BE2C (cell line): ENCODE measurements around the gene CYREN.

ENCODE experiments used
- DNase-seq: peaks from one replicate; pipeline ENCODE4 v3.0.0-alpha.2; 2020
- H3K27me3 ChIP-seq: fragments of 250-450 bp; sonication (Bioruptor Pico); 2 replicates; pipeline ENCODE4 v1.5.1; 2020; ENCODE audit warnings: mild to moderate bottlenecking
- H3K36me3 ChIP-seq: fragments of 250-450 bp; sonication (Bioruptor Pico); 2 replicates; pipeline ENCODE4 v1.5.1; 2020; ENCODE audit warnings: mild to moderate bottlenecking
- H3K4me1 ChIP-seq: fragments of 250-450 bp; sonication (Bioruptor Pico); 2 replicates; pipeline ENCODE4 v1.5.1; 2020
- H3K4me3 ChIP-seq: 2 replicates; pipeline ENCODE4 v1.5.1; 2011; ENCODE audit warnings: low read depth, low read length
- H3K9me3 ChIP-seq: fragments of 250-450 bp; sonication (Bioruptor Pico); 2 replicates; pipeline ENCODE4 v1.5.1; 2020
- TF ChIP-seq, protein P1 (sequence below): IDR thresholded peaks from 2 replicates; pipeline ENCODE4 v1.5.1; 2012; ENCODE audit warnings: mild to moderate bottlenecking, low read depth, low read length

CYREN gene

GRCh38 chr7:135154734-135155133 is 15.8 kb downstream of the CYREN start:
- Histone ChIP-seq H3K27me3 (no peaks in the 10 kb centered on the region), H3K9me3 (peaks cover 13% of the 10 kb centered on the region), H3K36me3 (no peaks in the 10 kb centered on the region), H3K4me3 (no peak overlapping the region), H3K4me1 (no peaks in the 10 kb centered on the region)
- DNase-seq: no peak
- TF ChIP-seq, protein P1, sequence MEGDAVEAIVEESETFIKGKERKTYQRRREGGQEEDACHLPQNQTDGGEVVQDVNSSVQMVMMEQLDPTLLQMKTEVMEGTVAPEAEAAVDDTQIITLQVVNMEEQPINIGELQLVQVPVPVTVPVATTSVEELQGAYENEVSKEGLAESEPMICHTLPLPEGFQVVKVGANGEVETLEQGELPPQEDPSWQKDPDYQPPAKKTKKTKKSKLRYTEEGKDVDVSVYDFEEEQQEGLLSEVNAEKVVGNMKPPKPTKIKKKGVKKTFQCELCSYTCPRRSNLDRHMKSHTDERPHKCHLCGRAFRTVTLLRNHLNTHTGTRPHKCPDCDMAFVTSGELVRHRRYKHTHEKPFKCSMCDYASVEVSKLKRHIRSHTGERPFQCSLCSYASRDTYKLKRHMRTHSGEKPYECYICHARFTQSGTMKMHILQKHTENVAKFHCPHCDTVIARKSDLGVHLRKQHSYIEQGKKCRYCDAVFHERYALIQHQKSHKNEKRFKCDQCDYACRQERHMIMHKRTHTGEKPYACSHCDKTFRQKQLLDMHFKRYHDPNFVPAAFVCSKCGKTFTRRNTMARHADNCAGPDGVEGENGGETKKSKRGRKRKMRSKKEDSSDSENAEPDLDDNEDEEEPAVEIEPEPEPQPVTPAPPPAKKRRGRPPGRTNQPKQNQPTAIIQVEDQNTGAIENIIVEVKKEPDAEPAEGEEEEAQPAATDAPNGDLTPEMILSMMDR: no peak

DNA sequence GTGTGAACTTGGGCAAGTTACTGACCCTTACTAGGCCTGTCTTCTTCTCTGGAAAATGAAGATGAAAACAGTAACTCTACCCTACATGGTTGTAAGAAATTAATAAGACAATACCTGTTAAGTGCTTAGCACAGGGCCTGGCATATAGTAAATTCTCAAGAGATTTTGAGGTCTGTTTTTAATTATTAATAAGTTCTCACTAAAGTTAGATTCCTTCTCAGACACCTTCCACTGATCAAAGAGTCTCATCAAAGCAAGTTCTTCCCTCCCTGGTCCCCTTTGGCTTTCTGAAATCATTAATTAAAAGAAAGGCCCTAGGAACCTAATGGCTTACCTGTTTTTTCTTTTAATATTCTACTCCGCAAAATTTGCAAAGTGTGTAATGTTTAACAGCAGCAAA is 18.1 kb downstream of the CYREN start:
- Histone ChIP-seq H3K27me3 (no peaks in the 10 kb centered on the region), H3K36me3 (no peaks in the 10 kb centered on the region), H3K9me3 (peaks cover 6% of the 10 kb centered on the region), H3K4me3 (no peak overlapping the region), H3K4me1 (no peaks in the 10 kb centered on the region)
- TF ChIP-seq, protein P1: no peak
- DNase-seq: no peak

DNA sequence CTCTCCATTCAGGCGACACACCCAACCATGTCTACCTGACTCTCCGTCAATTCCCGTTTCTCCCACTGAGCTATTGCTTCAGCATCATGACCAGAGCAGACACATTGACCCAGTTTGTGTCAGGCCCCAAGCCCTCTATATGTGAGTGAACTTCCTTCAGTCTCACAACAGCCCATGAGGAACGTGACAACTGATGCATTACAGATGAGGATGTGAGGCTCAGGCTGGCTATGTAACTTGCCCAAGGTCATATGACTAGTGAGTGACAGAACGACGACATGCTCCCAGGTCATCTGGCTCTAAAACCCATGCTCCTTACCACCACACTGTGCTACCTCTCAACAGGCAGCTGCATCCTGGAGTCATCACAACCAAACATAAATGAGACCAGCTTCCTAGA is 19.0 kb downstream of the CYREN start:
- Histone ChIP-seq H3K36me3 (no peaks in the 10 kb centered on the region), H3K9me3 (0 out of 2 replicates have a peak, but pooled peaks cover under 1% of the 10 kb centered on the region), H3K27me3 (no peaks in the 10 kb centered on the region), H3K4me1 (peaks cover 2% of the 10 kb centered on the region; the same call in 1 of the 2 replicates), H3K4me3 (no peak overlapping the region)
- no peak for DNase-seq
- TF ChIP-seq, protein P1: no peak

DNA sequence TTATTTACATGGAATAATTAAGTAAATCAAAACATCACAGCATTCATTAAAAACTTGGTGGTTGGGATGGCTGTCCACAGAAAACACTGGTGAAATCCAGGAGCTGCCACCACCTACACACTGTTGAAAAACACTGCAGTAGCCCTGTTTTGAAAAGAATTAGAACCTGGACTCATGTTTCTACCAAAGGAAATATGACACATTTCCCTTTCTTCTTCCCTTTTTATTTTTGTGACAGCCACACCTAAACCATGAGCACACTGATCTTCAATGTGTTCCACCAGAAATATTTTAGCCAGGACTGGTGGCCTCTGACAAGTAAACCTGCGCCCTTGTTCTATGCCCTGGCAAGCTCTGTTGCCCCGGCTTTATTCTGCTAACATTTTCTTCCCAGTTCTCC is 19.4 kb downstream of the CYREN start:
- TF ChIP-seq, protein P1: no peak
- no peak overlapping the region for H3K4me3 ChIP-seq
- H3K36me3 ChIP-seq: no peaks in the 10 kb centered on the region
- no peak for DNase-seq
- H3K4me1 ChIP-seq: peaks cover 2% of the 10 kb centered on the region; the same call in 1 of the 2 replicates
- no peaks in the 10 kb centered on the region for H3K27me3 ChIP-seq
- no peaks in the 10 kb centered on the region for H3K9me3 ChIP-seq

GRCh38 chr7:135150072-135150782 is 20.3 kb downstream of the CYREN start:
- no peak for DNase-seq
- H3K4me3 ChIP-seq: no peak overlapping the region
- no peaks in the 10 kb centered on the region for H3K36me3 ChIP-seq
- H3K9me3 ChIP-seq: no peaks in the 10 kb centered on the region
- TF ChIP-seq, protein P1: no peak
- peaks cover 2% of the 10 kb centered on the region; the same call in 1 of the 2 replicates for H3K4me1 ChIP-seq
- no peaks in the 10 kb centered on the region for H3K27me3 ChIP-seq
